Measurements from ENCODE around the gene F2RL1. TPM values are rescaled to one million over a fixed set of nuclear protein-coding genes. Genes with fewer than 3 reads are reported as not detected.

F2RL1 gene
- total and polyA plus RNA-seq, 2 of the 13 experiments (the other 11 are each of a cell fraction or from before 2014, with no cell fraction given), result 9.9 to 23.0 TPM

- no peak for TF ChIP-seq THAP11 (CRISPR knock-in tag; IDR thresholded peaks at IDR 0.05)
Observed at GRCh38 chr5:76808141-76808691, 10.6 kb upstream of the F2RL1 start (continued).

GRCh38 chr5:76809141-76809540 lies 9.7 kb upstream of the F2RL1 start:
- POLR2A ChIA-PET, result no interaction called here
- Histone ChIP-seq H4K20me1 (ENCODE audit: insufficient read depth, low read length) (no peaks in the 10 kb centered on the region), H2AFZ (ENCODE audit: low read length) (no peak overlapping the region), H3K79me2 (ENCODE audit: insufficient read depth, low read length) (no peaks in the 10 kb centered on the region), H3K27ac (ENCODE audit: extremely low read length, insufficient read depth, low read length) (no peak overlapping the region), H3K27me3 (ENCODE audit: control insufficient read depth in 1 of 2, insufficient read depth in 2 of 2, low read length in 2 of 2) (peaks cover 2 to 4% of the 10 kb centered on the region in 2 experiments; a peak in 1 of 5 replicates), H3K36me3 (replicated peaks in 1 of 2; ENCODE audit: control insufficient read depth in 1 of 2, insufficient read depth in 2 of 2, low read length in 2 of 2) (no peaks in the 10 kb centered on the region), H3K9ac (ENCODE audit: insufficient read depth, low read depth, low read length) (no peak overlapping the region), H3K4me3 (replicated peaks in 1 of 3; ENCODE audit: insufficient read depth in 1 of 3, low read depth in 2 of 3, low read length in 3 of 3) (no peak overlapping the region), H3K4me2 (ENCODE audit: low read depth, low read length) (no peak overlapping the region), H3K4me1 (ENCODE audit: insufficient read depth, low read length) (peaks cover 27% of the 10 kb centered on the region), H3K9me3 (ENCODE audit: low read length) (no peaks in the 10 kb centered on the region)
- ATAC-seq, result no peak
- WGBS (ENCODE audit: low lambda C conversion rate), result 49% methylated on average over 4 of the region's 4 CpGs
- no TSS peak for BruUV-seq (replicated peaks)
- in situ Hi-C loops (cut with HindIII; ENCODE audit: extremely low pct_ligation_motif_present, low pct_unique_long_range_greater_than_20kb), result no loop called here
- intact Hi-C loops (cut with micrococcal nuclease; ENCODE audit: unreplicated experiment), result no loop called here
- TF ChIP-seq ZBTB8A (CRISPR knock-in tag; IDR thresholded peaks at IDR 0.05; ENCODE audit: borderline replicate concordance, low read depth), result no peak
- TF ChIP-seq HNRNPLL (IDR thresholded peaks at IDR 0.05; ENCODE audit: low read depth, low read length, poor library complexity, severe bottlenecking), result no peak
- TF ChIP-seq SP5 (CRISPR knock-in tag; IDR thresholded peaks at IDR 0.05; ENCODE audit: borderline replicate concordance, low read depth), result no peak
- no peak for TF ChIP-seq ZNF605 (CRISPR knock-in tag; IDR thresholded peaks at IDR 0.05)
- no peak for TF ChIP-seq HES4 (CRISPR knock-in tag; IDR thresholded peaks at IDR 0.05; ENCODE audit: borderline replicate concordance)
- no peak for TF ChIP-seq CCDC6 (CRISPR knock-in tag; IDR thresholded peaks at IDR 0.05)
- no peak for TF ChIP-seq NFE2 (CRISPR knock-in tag; IDR thresholded peaks at IDR 0.05)
- TF ChIP-seq ZBTB7A (CRISPR knock-in tag; IDR thresholded peaks at IDR 0.05), result no peak
- TF ChIP-seq ZNF331 (CRISPR knock-in tag; IDR thresholded peaks at IDR 0.05), result no peak
- no peak for TF ChIP-seq HNF1A (IDR thresholded peaks at IDR 0.05; ENCODE audit: low read depth)
- TF ChIP-seq HNF1A (CRISPR knock-in tag; IDR thresholded peaks at IDR 0.05; ENCODE audit: borderline replicate concordance), result no peak
- TF ChIP-seq ZNF616 (CRISPR knock-in tag; IDR thresholded peaks at IDR 0.05; ENCODE audit: low read depth), result no peak
- TF ChIP-seq ZNF136 (CRISPR knock-in tag; IDR thresholded peaks at IDR 0.05; ENCODE audit: low read depth), result no peak
- TF ChIP-seq NR1H2 (CRISPR knock-in tag; IDR thresholded peaks at IDR 0.05; ENCODE audit: borderline replicate concordance, low read depth), result no peak
- no peak for FAIRE-seq
- no peak for DNase-seq (ENCODE audit: low spot score)
- CTCF ChIA-PET (ENCODE audit: low intra/inter-chr PET ratio, low total read pairs), result no interaction called here

All from HepG2 (cell line).